COR-L47 (cell line): ENCODE data around the gene PIN1.
"Not testable (repeated sequence)": the region's sequence is repeated elsewhere in the genome, so short reads cannot be mapped to it uniquely, and the experiment has no call there.

Experiments
- DNase-seq: peaks from one replicate; lab custom pipeline; 2025; lab: John Stamatoyannopoulos, UW

The PIN1 gene

GRCh38 chr19:9818734-9819595 is 16.2 kb upstream of the PIN1 start, which contains the start of gene FBXL12:
Gene FBXL12 (minus strand): TSS chr19:9819079. CDS start chr19:9818813, 266 bp downstream.
- DNase-seq: peak; percentile 99

DNA sequence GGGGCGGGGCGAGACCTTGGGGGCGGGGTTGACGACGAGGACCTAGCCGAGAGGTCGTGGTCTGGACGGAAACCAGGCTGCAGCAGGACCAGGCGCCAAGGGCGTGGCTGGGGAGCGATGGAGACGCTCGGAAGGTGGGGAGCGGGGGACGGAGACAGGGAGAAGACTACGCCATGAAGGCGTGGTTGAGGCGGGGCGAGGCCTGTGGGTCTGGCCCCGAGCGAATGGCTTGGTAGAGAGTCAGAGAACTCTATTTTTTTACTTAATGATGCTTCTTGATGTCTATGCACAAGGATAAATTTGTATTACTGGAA is 15.6 kb upstream of the PIN1 start:
- no peak for DNase-seq

DNA sequence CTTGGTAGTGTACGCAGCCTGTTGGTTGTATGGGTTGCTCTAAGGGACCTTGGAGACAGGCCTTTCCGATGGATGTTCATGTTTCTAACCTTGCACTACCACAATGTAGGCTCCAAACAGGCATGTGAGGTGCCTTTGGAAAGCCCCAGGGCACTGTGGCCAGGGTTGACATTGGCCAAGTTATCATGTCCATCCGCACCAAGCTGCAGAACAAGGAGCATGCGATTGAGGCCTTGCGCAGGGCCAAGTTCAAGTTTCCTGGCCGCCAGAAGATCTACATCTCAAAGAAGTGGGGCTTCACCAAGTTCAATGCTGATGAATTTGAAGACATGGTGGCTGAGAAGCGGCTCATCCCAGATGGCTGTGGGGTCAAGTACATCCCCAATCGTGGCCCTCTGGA is 15.1 kb upstream of the PIN1 start:
- not testable (repeated sequence) for DNase-seq

GRCh38 chr19:9823816-9824215 is 11.3 kb upstream of the PIN1 start:
- no peak for DNase-seq

DNA sequence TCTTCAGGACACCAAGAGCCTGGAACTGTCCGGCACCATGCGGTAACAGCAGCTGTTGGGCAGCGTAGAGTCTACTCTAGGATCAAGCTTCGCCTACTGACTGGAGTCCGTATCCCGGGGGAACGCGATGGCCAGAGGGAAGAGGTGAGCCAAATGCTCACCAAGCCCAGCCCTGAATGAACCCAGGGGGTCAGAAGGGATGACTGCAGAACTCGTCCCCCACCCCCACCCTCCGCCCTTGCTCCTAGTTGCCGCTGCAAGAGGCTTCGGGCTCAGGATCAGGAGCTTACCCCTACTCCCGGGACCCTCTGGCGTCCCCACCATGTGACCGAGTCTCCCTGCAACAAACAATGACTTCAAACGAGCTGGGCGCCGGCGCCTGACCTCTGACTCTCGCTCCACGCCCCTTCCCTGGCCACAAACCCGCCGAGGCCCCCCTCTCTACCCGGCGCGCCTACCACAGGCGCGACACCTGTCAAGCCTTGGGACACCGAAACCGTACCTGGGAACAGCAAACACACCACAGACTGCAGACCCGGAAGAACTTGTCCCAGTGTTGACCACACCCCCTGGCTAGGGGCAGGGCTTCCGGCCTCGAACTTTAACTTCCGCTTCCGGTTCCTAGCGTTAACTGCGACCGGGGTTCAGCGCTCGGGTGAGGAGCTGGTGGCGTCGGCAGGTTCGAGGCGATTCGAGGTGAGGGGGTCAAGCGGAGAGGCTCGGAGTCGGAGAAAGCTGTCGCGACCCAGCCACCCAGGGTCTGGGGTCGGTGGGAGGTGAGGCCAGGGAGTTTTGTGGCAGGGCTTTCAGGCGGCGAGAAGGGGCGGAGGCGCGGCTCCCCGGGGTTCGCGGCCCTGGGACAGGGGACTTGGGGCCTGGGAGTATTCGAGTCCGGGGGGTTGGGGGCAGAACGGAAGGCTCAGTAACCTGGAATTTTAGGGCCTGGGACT is 7.6 kb upstream of the PIN1 start, which contains the start of gene UBL5:
Gene UBL5, plus strand, starts transcription at position 630 of the 950 bp plus-strand sequence. CDS start 420 bp downstream, outside the sequence.
- DNase-seq: peak; percentile 86

- DNase-seq: no peak
These were observed 6.5 kb upstream of the PIN1 start for GRCh38 chr19:9828551-9829063.

GRCh38 chr19:9834307-9834725 is 802 bp upstream of the PIN1 start:
- DNase-seq: no peak

DNA sequence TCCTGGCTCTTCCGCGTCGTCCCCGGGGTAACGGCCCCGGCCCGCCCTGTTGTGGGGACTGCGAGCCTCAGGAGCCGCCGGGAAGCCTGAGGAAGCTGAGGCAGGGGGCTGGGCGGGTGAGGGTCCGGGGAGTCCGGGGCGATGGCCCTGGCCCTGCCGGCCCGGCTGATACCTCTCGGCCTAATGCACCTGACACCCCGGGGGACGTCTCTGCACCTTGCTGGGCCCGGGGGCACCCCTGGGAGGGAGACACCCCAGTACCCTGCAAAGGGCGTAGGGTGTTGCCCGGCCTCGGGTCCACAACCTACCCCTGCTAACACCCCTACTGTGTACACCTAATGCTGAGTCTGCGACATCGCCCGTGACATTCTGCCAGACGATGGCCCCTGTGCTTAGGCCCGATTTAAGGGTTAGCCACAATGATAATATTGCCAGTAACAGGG is 410 bp downstream of the PIN1 start:
- DNase-seq: no peak

DNA sequence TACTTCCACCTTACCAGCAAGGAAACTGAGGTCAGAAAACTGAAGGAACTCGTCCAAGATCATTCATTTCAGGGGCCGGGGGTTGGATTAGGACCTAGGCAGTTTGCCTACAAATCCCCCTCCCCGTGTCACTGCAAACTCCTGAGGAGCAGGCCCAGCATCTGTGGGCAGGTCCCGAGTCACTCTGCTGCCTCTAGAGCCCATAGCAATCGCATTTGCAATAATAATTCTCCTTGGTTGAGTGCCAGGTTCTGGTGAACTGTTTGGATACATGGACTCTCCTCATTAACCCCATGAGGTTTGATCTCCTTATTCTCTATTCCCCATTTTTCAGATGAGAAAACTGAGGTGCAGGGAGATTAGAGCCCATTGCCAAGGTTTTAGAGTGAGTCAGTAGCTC is 903 bp downstream of the PIN1 start:
- DNase-seq: peak; percentile 28

DNA sequence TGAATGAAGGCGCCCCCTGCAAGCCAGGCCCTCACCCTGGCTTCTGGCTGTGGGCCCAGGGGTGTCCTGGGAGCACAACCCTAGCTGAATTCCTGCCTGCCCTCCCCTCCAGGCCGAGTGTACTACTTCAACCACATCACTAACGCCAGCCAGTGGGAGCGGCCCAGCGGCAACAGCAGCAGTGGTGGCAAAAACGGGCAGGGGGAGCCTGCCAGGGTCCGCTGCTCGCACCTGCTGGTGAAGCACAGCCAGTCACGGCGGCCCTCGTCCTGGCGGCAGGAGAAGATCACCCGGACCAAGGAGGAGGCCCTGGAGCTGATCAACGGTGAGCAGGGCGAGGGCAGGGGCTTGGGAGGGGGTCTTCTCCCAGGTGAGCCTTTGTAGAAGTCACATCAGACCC is 3.2 kb downstream of the PIN1 start:
- no peak for DNase-seq

GRCh38 chr19:9839415-9839814 is 4.3 kb downstream of the PIN1 start:
- DNase-seq: no peak

GRCh38 chr19:9842834-9843625 is 7.9 kb downstream of the PIN1 start:
- no peak for DNase-seq

DNA sequence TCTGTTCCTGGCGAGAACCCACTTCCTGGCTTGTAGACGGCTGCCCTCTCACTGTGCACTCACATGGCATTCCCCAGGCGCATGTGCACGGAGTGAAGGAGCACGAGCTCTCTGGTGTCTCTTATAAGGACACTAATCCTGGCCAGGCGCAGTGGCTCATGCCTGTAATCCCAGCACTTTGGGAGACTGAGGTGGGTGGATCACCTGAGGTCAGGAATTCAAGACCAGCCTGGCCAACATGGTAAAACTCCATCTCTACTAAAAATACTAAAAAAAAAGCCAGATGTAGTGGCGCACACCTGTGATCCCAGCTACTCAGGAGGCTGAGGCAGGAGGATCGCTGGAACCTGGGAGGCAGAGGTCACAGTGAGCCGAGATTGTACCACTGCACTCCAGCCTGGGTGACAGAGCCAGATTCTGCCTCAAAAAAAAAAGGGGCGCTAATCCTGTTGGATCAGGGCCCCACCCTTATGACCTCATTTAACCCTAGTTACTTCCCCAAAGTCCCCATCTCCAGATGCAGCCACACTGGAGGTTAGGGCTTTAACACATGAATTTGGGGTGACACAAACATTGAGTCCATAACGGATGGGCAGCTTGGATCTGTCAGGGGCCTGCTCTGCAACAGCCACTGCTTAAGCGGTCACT is 8.6 kb downstream of the PIN1 start:
- DNase-seq: not testable (repeated sequence)

GRCh38 chr19:9847087-9847671 is 12.1 kb downstream of the PIN1 start:
- DNase-seq: no peak

GRCh38 chr19:9848060-9848459 is 12.9 kb downstream of the PIN1 start:
- DNase-seq: no peak

- no peak for DNase-seq
These were observed 13.6 kb downstream of the PIN1 start for GRCh38 chr19:9848762-9849161.

- no peak for DNase-seq
These were observed 14.7 kb downstream of the PIN1 start for GRCh38 chr19:9849791-9850190.

GRCh38 chr19:9850235-9850959 is 15.3 kb downstream of the PIN1 start:
- no peak for DNase-seq

DNA sequence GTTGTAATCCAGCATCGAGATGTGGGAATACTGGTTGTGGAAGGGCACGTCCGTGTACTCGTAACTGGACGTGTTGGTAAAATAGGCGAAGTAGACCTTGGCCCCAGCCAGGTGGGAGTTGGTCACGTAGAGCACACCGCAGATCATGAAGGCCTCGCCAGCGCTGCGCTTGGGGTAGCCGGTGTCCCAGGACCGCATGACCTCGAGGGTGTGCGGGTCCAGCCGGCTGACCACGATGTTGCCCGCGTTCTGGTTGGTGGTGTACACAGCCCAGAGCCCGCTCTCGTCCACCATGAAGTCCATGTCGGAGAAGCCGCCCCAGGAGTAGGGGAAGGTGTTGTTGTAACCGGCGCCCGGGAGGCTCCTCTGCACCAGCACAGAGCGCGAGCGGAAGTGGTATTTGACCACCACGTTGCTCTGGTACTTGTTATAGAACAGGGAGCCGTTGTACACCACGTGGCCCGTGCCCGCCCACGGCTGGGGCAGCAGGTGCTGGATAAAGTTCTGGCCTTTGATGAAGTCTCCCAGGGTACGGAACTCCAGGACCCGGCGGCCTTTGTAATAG is 19.2 kb downstream of the PIN1 start:
- DNase-seq: no peak

DNA sequence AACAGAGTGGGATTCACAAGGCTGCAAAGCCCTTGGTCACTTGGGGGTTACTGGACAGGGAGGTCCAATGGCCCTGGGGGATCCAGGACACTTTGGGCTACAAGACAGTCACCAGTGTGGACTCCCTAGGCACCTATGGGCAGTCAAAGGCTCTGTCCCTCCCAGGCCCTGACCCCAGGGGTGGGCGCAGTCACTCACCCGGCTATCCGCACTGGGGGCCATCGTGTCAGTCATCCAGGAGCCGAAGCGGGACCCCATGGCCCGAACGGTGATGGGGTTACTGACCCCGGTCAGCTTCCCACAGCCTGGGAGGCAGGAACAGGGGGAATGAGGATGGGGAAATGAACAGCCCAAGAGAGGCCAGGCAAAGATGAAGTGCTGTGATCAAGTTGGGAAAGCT is 21.5 kb downstream of the PIN1 start:
- DNase-seq: no peak
